Measurements from ENCODE around the gene WNT7B.

WNT7B gene

GRCh38 chr22:45927059-45927458 lies 49.9 kb downstream of the WNT7B start:
- no peak for DNase-seq (ENCODE audit: low spot score)

GRCh38 chr22:45926433-45926832 lies 50.5 kb downstream of the WNT7B start:
- DNase-seq (ENCODE audit: low spot score): no peak

GRCh38 chr22:45925811-45926351 lies 51.1 kb downstream of the WNT7B start:
- no peak for DNase-seq (ENCODE audit: low spot score)

GRCh38 chr22:45923835-45924234 lies 53.1 kb downstream of the WNT7B start:
- DNase-seq (ENCODE audit: low spot score): no peak

- DNase-seq (ENCODE audit: low spot score): no peak
Observed at GRCh38 chr22:45923212-45923611, 53.8 kb downstream of the WNT7B start.

- no peak for DNase-seq (ENCODE audit: low spot score)
Observed at GRCh38 chr22:45922661-45923060, 54.3 kb downstream of the WNT7B start.

- DNase-seq (ENCODE audit: low spot score): no peak
Observed at GRCh38 chr22:45922256-45922655, 54.7 kb downstream of the WNT7B start.

- DNase-seq (ENCODE audit: low spot score): no peak
Observed at GRCh38 chr22:45919504-45920286, 57.3 kb downstream of the WNT7B start.

GRCh38 chr22:45918459-45919370 lies 58.2 kb downstream of the WNT7B start:
- no peak for DNase-seq (ENCODE audit: low spot score)

GRCh38 chr22:45917700-45918458 lies 59.1 kb downstream of the WNT7B start:
- DNase-seq (ENCODE audit: low spot score): no peak

GRCh38 chr22:45917146-45917545 lies 59.8 kb downstream of the WNT7B start:
- DNase-seq (ENCODE audit: low spot score): no peak

- no peak for DNase-seq (ENCODE audit: low spot score)
Observed at GRCh38 chr22:45916515-45916914, 60.4 kb downstream of the WNT7B start.

- DNase-seq (ENCODE audit: low spot score): no peak
Observed at GRCh38 chr22:45915841-45916240, 61.1 kb downstream of the WNT7B start.

GRCh38 chr22:45915151-45915550 lies 61.8 kb downstream of the WNT7B start:
- no peak for DNase-seq (ENCODE audit: low spot score)

GRCh38 chr22:45914309-45914708 lies 62.7 kb downstream of the WNT7B start:
- DNase-seq (ENCODE audit: low spot score): no peak

- DNase-seq (ENCODE audit: low spot score): no peak
Observed at GRCh38 chr22:45912910-45913309, 64.1 kb downstream of the WNT7B start.

- no peak for DNase-seq (ENCODE audit: low spot score)
Observed at GRCh38 chr22:45911601-45912271, 65.2 kb downstream of the WNT7B start.

- no peak for DNase-seq (ENCODE audit: low spot score)
Observed at GRCh38 chr22:45910928-45911467, 66.0 kb downstream of the WNT7B start.

- no peak for DNase-seq (ENCODE audit: low spot score)
Observed at GRCh38 chr22:45908961-45909360, 68.0 kb downstream of the WNT7B start.

GRCh38 chr22:45907996-45908395 lies 69.0 kb downstream of the WNT7B start:
- DNase-seq (ENCODE audit: low spot score): no peak

- DNase-seq (ENCODE audit: low spot score): no peak
Observed at GRCh38 chr22:45907378-45907777, 69.6 kb downstream of the WNT7B start.
